PC-9 (cell line): ENCODE data around the gene HMSD.

Experiments used
- EZH2 ChIP-seq: fragments of 200-600 bp; sonication (generic); IDR thresholded peaks from 2 replicates; pipeline ENCODE4 v1.8.0; 2017; ENCODE audit warnings: antibody characterized with exemption, low read depth
- TF ChIP-seq, protein P1 (sequence below): fragments of 200-600 bp; sonication (generic); conservative IDR thresholded peaks from 2 replicates; pipeline ENCODE4 v1.6.1; 2017; ENCODE audit warnings: mixed run types, antibody characterized with exemption, mild to moderate bottlenecking, moderate library complexity

DNA sequence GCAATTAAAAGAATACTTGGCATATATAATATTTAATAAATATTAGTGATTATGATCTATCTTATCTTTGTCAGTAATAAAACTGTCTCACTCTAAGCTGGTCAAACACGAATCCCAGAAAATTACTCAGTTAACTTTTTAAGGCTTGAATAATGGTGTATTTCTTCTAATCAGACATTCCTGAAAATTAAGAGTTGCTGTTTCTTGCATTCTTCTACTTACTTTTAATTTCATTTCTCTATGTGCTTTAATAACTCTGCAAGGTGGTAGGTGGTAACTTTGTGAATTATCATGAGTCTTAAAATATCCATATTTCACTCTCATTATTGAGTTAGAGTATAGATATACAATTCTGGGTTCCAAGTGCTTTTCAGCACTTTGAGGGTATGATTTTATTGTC lies 44.4 kb upstream of the HMSD start:
- TF ChIP-seq EZH2, result no peak
- TF ChIP-seq, protein P1, sequence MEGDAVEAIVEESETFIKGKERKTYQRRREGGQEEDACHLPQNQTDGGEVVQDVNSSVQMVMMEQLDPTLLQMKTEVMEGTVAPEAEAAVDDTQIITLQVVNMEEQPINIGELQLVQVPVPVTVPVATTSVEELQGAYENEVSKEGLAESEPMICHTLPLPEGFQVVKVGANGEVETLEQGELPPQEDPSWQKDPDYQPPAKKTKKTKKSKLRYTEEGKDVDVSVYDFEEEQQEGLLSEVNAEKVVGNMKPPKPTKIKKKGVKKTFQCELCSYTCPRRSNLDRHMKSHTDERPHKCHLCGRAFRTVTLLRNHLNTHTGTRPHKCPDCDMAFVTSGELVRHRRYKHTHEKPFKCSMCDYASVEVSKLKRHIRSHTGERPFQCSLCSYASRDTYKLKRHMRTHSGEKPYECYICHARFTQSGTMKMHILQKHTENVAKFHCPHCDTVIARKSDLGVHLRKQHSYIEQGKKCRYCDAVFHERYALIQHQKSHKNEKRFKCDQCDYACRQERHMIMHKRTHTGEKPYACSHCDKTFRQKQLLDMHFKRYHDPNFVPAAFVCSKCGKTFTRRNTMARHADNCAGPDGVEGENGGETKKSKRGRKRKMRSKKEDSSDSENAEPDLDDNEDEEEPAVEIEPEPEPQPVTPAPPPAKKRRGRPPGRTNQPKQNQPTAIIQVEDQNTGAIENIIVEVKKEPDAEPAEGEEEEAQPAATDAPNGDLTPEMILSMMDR, result no peak
